ENCODE results near the gene NEAT1.
A peak's percentile ranks its signal among the peaks of the same experiment; 100 is the strongest.

The NEAT1 gene

DNA sequence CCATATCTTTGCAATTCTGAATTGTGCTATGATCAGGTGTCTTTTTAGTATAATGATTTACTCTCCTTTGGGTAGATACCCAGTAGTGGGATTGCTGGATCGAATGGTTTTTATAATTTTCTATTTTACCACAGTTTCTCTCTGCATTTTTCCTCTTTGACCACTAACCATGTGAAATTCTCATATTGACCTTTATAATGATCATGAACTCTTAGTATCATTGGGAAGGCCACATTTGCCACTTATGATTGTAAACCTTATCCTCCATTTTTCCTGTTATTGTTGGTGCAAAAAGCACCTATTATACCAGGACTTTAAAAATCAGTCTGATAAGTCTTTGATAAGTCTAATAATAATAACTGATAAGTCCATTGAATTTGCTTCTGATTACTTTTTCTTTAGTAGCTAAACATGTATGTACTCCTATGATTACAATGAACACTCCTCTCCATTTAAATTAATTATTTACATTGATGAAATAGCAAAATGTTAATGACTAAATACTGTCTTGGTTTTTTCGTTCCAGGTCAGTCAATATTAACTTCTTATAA, 9.6 kb downstream of the NEAT1 start:
- no peak for FAIRE-seq
- TF ChIP-seq POLR2AphosphoS5 (IDR thresholded peaks at IDR 0.05; ENCODE audit: low read depth, low read length): no peak
- TF ChIP-seq POLR2A (IDR thresholded peaks at IDR 0.05; ENCODE audit: low read depth, low read length): no peak
- no peak for TF ChIP-seq SPI1 (IDR thresholded peaks at IDR 0.05; ENCODE audit: low read depth, low read length)
- no peak for TF ChIP-seq POU2F2 (IDR thresholded peaks at IDR 0.05; ENCODE audit: low read depth, low read length)
- no peak for TF ChIP-seq PAX5 (IDR thresholded peaks at IDR 0.05; ENCODE audit: insufficient read depth, low read length, severe bottlenecking)
- TF ChIP-seq TAF1 (IDR thresholded peaks at IDR 0.05; ENCODE audit: low read depth, low read length): no peak

DNA sequence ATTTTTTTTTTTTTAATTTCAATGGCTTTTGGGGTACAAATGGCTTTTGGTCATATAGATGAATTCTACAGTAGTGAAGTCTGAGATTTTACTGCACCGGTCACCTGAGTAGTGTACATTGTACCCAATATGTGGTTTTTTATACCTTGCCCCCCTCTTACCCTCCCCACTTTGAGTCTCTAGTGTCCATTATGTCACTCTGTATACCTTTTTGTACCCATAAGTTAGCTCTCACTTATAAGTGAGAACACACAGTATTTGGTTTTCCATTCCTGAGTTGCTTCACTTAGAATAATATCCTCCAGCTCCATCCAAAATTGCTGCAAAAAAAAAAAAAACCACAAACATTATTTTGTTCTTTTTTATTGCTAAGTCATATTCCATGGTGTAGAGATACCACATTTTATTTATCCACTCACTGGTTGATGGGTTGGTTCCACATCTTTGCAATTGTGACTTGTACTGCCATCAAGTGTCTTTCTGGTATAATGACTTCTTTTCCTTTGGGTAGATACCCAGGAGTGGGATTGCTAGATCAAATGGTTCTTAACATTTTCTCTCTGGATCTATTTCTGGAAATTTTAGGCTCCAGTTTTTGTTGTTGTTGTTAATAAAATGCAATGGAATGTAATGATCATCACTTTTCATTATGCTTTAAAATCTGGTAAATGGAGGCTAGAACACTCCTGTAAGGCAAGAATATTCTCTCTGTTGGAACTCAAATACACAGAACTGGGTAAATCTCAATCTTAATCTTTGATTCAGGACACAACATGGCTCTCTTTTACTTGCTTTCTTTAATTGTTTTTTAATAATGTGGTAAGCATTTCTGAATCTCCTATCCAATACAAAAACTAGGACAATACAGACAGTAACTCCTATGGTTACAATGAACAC, 10.3 kb downstream of the NEAT1 start:
- FAIRE-seq: peak; percentile 20

More for the DNA sequence above, 9.6 kb downstream of the NEAT1 start:
- no peak for DNase-seq (ENCODE audit: insufficient read length, low spot score)

DNA sequence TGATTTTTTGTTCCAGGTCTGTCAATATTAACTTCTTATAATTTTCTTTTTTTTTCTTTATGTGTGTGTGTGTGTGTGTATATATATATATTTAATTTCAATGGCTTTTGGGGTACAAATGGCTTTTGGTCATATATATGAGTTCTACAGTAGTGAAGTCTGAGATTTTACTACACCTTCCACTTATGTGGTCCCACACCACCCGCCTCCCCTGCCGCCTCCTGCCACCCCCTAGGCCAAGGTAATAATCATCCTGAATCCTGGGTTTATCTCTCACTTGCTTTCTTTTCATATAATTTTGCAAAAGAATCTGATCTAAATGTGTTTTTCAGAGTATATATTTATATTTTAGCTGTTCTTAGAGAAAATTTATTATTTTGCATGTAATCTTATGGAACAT, 11.1 kb downstream of the NEAT1 start:
- no peak for DNase-seq (ENCODE audit: insufficient read length, low spot score)
- FAIRE-seq: no peak

More for the DNA sequence above, 10.3 kb downstream of the NEAT1 start:
- TF ChIP-seq POLR2AphosphoS5 (IDR thresholded peaks at IDR 0.05; ENCODE audit: low read depth, low read length) (no peak), TAF1 (IDR thresholded peaks at IDR 0.05; ENCODE audit: low read depth, low read length) (no peak)
- no peak for DNase-seq (ENCODE audit: insufficient read length, low spot score)

DNA sequence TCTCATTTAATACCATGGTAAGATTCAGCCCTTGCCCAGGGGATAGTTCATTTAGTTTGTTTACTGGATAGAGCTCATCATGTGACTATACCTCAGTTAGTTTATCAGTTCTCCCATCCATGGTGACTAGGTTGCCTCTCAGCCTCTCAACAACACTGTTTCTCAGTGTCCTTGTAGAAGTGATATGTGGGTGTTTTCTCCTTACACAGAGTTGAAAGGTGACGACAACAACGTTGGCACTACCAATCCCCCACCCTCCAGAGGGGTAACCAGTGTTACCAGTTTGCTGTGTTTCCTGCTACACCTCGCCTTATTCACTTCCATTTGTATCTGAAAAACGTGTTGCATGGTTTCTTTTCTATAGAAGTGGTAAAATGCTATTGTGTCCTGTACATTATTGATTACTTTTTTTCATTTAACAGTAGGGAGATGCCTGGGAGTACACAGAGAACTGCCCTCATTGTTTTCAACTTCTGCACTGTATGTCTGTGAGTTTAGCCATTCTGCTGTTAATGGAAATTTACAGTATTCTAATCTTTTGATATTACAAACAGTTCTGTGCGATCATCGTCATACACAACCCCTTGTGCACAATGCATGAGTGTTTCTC, 11.6 kb downstream of the NEAT1 start:
- DNase-seq (ENCODE audit: insufficient read length, low spot score) (no peak), FAIRE-seq (peak; percentile 9)

More for the DNA sequence above, 11.1 kb downstream of the NEAT1 start:
- no peak for TF ChIP-seq POLR2AphosphoS5 (IDR thresholded peaks at IDR 0.05; ENCODE audit: low read depth, low read length)
- TF ChIP-seq SPI1 (IDR thresholded peaks at IDR 0.05; ENCODE audit: low read depth, low read length): no peak
- no peak for TF ChIP-seq POLR2A (IDR thresholded peaks at IDR 0.05; ENCODE audit: low read depth, low read length)
- no peak for TF ChIP-seq TAF1 (IDR thresholded peaks at IDR 0.05; ENCODE audit: low read depth, low read length)
- TF ChIP-seq POU2F2 (IDR thresholded peaks at IDR 0.05; ENCODE audit: low read depth, low read length): no peak
- no peak for TF ChIP-seq PAX5 (IDR thresholded peaks at IDR 0.05; ENCODE audit: insufficient read depth, low read length, severe bottlenecking)

DNA sequence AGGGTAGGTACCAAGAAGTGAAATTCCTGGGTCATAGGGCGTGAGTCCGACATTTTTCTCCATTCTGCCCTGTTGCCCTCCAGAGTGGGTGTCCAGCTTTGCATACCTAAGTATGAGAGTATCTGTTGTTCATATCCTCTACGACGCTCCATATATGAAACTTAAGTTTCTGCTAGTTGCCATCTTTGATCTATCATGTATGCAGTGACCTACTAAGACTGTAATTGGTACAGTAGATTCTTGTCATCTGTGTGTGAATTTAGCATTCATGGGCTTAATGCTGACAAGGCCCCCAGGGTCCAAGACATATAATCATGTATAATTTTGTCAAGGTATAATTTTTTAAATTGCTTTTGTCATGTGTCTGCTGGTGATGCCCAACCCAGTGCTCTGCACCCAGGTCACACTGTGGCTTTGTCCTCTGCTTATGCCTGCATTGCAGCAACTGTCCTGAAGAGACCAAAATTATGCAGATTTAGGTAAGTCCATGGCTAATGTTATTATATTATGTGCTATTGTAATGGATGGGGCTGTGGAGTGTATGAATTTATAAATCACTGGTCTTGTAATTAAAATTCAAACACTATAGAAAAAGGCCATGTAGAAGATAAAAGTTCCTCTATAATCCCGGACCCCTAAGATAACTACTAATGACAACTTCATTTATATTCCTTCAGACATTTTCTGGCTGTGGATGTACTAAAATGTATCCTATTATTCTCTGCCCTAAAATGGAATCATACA, 12.2 kb downstream of the NEAT1 start:
- no peak for DNase-seq (ENCODE audit: insufficient read length, low spot score)
- FAIRE-seq: no peak
- TF ChIP-seq POLR2A (IDR thresholded peaks at IDR 0.05; ENCODE audit: low read depth, low read length): no peak
- TF ChIP-seq TAF1 (IDR thresholded peaks at IDR 0.05; ENCODE audit: low read depth, low read length): no peak
- no peak for TF ChIP-seq PAX5 (IDR thresholded peaks at IDR 0.05; ENCODE audit: insufficient read depth, low read length, severe bottlenecking)
- TF ChIP-seq POLR2AphosphoS5 (IDR thresholded peaks at IDR 0.05; ENCODE audit: low read depth, low read length): no peak
- TF ChIP-seq POU2F2 (IDR thresholded peaks at IDR 0.05; ENCODE audit: low read depth, low read length): no peak
- no peak for TF ChIP-seq SPI1 (IDR thresholded peaks at IDR 0.05; ENCODE audit: low read depth, low read length)

More for the DNA sequence above, 11.6 kb downstream of the NEAT1 start:
- no peak for TF ChIP-seq POLR2A (IDR thresholded peaks at IDR 0.05; ENCODE audit: low read depth, low read length)
- no peak for TF ChIP-seq POLR2AphosphoS5 (IDR thresholded peaks at IDR 0.05; ENCODE audit: low read depth, low read length)
- no peak for TF ChIP-seq PAX5 (IDR thresholded peaks at IDR 0.05; ENCODE audit: insufficient read depth, low read length, severe bottlenecking)
- TF ChIP-seq TAF1 (IDR thresholded peaks at IDR 0.05; ENCODE audit: low read depth, low read length): no peak
- no peak for TF ChIP-seq SPI1 (IDR thresholded peaks at IDR 0.05; ENCODE audit: low read depth, low read length)
- TF ChIP-seq POU2F2 (IDR thresholded peaks at IDR 0.05; ENCODE audit: low read depth, low read length): no peak

DNA sequence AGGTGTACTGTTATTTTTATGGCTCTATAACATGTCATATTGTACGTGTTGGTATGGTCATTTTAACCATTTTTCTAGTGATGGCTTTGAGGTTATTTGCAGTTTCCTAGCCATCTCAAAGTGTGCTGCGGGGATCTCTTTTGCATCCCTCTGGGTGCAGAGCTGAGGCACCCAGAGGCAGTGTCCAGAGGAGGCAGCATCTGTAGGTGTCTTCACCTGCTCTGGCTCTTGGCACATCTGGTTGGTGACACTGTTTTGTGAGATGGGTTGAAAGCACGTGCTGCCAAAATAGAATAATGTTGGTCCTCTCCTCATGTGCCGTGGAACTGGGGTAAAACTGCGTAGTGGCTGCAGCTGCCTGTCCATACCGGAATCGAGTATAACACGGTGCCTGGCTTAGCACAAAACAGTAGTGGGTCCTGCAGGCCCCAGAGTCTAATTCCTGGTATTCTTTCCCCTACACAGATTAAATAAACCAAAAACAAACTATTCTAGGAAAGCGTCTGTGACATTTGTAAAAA, 12.9 kb downstream of the NEAT1 start:
- TF ChIP-seq POLR2A (IDR thresholded peaks at IDR 0.05; ENCODE audit: low read depth, low read length): no peak
- no peak for TF ChIP-seq PAX5 (IDR thresholded peaks at IDR 0.05; ENCODE audit: insufficient read depth, low read length, severe bottlenecking)
- TF ChIP-seq POLR2AphosphoS5 (IDR thresholded peaks at IDR 0.05; ENCODE audit: low read depth, low read length): no peak
- DNase-seq (ENCODE audit: insufficient read length, low spot score) (no peak), FAIRE-seq (no peak)

DNA sequence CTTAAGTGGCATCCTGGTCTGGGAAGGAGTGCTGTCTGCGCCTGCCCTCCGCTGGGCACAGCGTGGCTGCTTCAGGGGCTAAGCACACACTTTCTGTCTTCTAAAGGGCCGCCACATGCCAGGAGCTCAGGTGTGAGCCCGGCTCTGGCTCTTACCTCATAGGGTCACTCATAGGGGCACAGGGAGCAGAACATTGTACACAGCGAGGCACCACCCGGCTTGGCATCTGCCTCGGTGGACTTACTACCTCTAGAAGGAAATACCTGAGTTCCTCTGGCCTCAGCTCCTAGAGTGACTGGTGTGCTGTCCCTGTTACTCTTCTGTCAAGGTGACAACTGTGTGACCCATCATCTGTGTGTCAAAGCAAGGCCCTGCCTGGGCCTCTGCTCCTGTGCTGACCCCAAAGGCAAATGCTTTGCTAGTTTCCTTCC, 13.4 kb downstream of the NEAT1 start:
- FAIRE-seq: no peak
- TF ChIP-seq TAF1 (IDR thresholded peaks at IDR 0.05; ENCODE audit: low read depth, low read length) (no peak), POLR2AphosphoS5 (IDR thresholded peaks at IDR 0.05; ENCODE audit: low read depth, low read length) (no peak), POU2F2 (IDR thresholded peaks at IDR 0.05; ENCODE audit: low read depth, low read length) (no peak), POLR2A (IDR thresholded peaks at IDR 0.05; ENCODE audit: low read depth, low read length) (no peak), PAX5 (IDR thresholded peaks at IDR 0.05; ENCODE audit: insufficient read depth, low read length, severe bottlenecking) (no peak), SPI1 (IDR thresholded peaks at IDR 0.05; ENCODE audit: low read depth, low read length) (no peak)
- DNase-seq (ENCODE audit: insufficient read length, low spot score): no peak

DNA sequence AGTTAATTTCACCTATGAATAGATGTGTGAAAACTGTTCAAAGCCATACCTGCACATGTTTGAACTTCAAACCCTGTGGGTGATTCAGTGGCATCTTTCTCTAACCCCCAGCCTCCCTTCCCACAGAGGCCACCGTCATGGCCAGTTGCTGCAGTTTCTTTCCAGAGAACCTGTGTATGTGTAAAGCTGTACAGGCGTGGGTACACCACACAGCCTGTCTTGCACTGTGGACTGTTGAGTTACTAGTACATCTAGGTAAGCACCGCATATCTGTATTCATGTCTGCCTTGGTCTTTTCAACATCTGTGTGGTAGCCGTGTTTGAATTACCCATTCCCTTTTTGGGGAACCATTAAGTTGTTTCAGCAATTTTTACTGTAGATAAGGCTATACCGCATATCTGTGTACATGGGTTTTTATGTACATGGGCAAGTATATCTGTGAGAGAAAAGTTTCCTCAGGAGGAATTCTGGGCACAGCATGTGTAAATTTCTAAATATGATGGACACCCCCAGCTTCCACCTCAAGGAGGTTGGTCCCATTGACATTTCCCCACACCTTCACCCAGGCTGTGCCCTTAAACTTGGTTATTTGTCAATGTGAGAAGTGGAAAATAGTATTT, 13.9 kb downstream of the NEAT1 start:
- DNase-seq (ENCODE audit: insufficient read length, low spot score) (no peak), FAIRE-seq (no peak)
- TF ChIP-seq PAX5 (IDR thresholded peaks at IDR 0.05; ENCODE audit: insufficient read depth, low read length, severe bottlenecking) (no peak), POLR2A (IDR thresholded peaks at IDR 0.05; ENCODE audit: low read depth, low read length) (no peak), SPI1 (IDR thresholded peaks at IDR 0.05; ENCODE audit: low read depth, low read length) (no peak)

Measured in GM12891 (cell line).